Measurements from ENCODE around the gene PARK7. TPM values are rescaled to one million over a fixed set of nuclear protein-coding genes. Genes with fewer than 3 reads are reported as not detected.

The PARK7 gene
- 100 to 1,000 TPM; 275 to 406 (median 345) TPM for total RNA-seq
- 100 to 1,000 TPM; 342 to 550 TPM for polyA plus RNA-seq
- long read RNA-seq, donor 1, transcript PARK7-209 (7 exons, 1,088 nt), result major isoform, 131 of 284 reads
- long read RNA-seq, donor 1, transcript PARK7-201 (7 exons, 949 nt), result minor isoform, 113 of 284 reads
- long read RNA-seq, donor 1, partial matches to known transcripts, result 17 of 284 reads
- long read RNA-seq, donor 1, other reads (novel, unspliced or antisense), result 21 of 284 reads
- long read RNA-seq, donor 2, transcript PARK7-201 (7 exons, 949 nt), result minor isoform, 141 of 354 reads
- long read RNA-seq, donor 2, transcript PARK7-209 (7 exons, 1,088 nt), result major isoform, 182 of 354 reads
- long read RNA-seq, donor 2, partial matches to known transcripts, result 11 of 354 reads
- long read RNA-seq, donor 2, other reads (novel, unspliced or antisense), result 20 of 354 reads
- long read RNA-seq, donor 3, transcript PARK7-201 (7 exons, 949 nt), result minor isoform, 56 of 165 reads
- long read RNA-seq, donor 3, transcript PARK7-209 (7 exons, 1,088 nt), result major isoform, 87 of 165 reads
- long read RNA-seq, donor 3, partial matches to known transcripts, result 20 of 165 reads
- long read RNA-seq, donor 3, other reads (novel, unspliced or antisense), result 2 of 165 reads

- peaks cover 0 to 41% (median 17%) of the 10 kb centered on the region in 12 donors for H3K4me1 ChIP-seq
- intact Hi-C loops (cut with DNase I), result no loop called here
- H3K4me3 ChIP-seq, result peak within 1 kb of the TSS; percentile 58 to 86 (median 72)
Measured at GRCh38 chr1:7961216-7962013, at the start of gene PARK7. Gene PARK7 (plus strand): TSS chr1:7961711. CDS start chr1:7962786, 1,075 bp downstream.

GRCh38 chr1:7912145-7912544, 49.4 kb upstream of the PARK7 start:
- no peak for TF ChIP-seq CTCF (IDR thresholded peaks at IDR 0.05)
- TF ChIP-seq POLR2A (IDR thresholded peaks at IDR 0.05), result no peak
- 85 to 89% (median 87%) methylated on average over 3 of the region's 3 CpGs for whole genome bisulfite sequencing, 4 donors
- DNase-seq (no peak), ATAC-seq (no peak)
- H3K4me3 ChIP-seq, result no peak overlapping the region
- no peak overlapping the region for H3K27ac ChIP-seq
- intact Hi-C loops (cut with DNase I), result no loop called here
- H3K27me3 ChIP-seq, result peaks cover 0 to 25% (median 0%) of the 10 kb centered on the region in 9 donors
- peaks cover 0 to 5% (median 0%) of the 10 kb centered on the region in 12 donors for H3K4me1 ChIP-seq
- no peaks in the 10 kb centered on the region for H3K9me3 ChIP-seq
- no peaks in the 10 kb centered on the region for H3K36me3 ChIP-seq

More at GRCh38 chr1:7961216-7962013, at the start of gene PARK7:
- DNase-seq (peak; percentile 99 to 100 (median 100)), ATAC-seq (peak; percentile 94 to 98 (median 98))
- Histone ChIP-seq H3K27ac (peak within 1 kb of the TSS; percentile 66 to 96 (median 92)), H3K27me3 (no peaks in the 10 kb centered on the region), H3K9me3 (no peaks in the 10 kb centered on the region), H3K36me3 (peaks cover 0 to 37% (median 35%) of the 10 kb centered on the region in 9 donors)
- WGBS, 4 donors, result 0 to 1% (median 1%) methylated on average over 34 to 81 of the region's 81 CpGs
- TF ChIP-seq POLR2A (IDR thresholded peaks at IDR 0.05) (peak; percentile 64 to 97), CTCF (IDR thresholded peaks at IDR 0.05) (peak in 10 of 12 donors; percentile 25 to 66 (median 48))

GRCh38 chr1:7912743-7913557, 48.6 kb upstream of the PARK7 start:
- DNase-seq, result no peak
- intact Hi-C loops (cut with DNase I), result no loop called here
- 39 to 60% (median 46%) methylated on average over 18 of the region's 18 CpGs for WGBS, 4 donors
- Histone ChIP-seq H3K36me3 (no peaks in the 10 kb centered on the region), H3K9me3 (no peaks in the 10 kb centered on the region), H3K27me3 (peaks cover 0 to 28% (median 0%) of the 10 kb centered on the region in 9 donors), H3K4me1 (peaks cover 0 to 5% (median 0%) of the 10 kb centered on the region in 12 donors), H3K4me3 (peak overlapping the region in 2 of 12 donors; percentile 15 to 42), H3K27ac (no peak overlapping the region)
- TF ChIP-seq CTCF (IDR thresholded peaks at IDR 0.05) (no peak), POLR2A (IDR thresholded peaks at IDR 0.05) (no peak)
- ATAC-seq, result no peak

Measured in heart left ventricle (tissue), 16 donors.